GM21515 (cell line): ENCODE data around the gene CELA3B.
"Not testable (repeated sequence)": the region's sequence is repeated elsewhere in the genome, so short reads cannot be mapped to it uniquely, and the experiment has no call there.

Experiments used
- ATAC-seq: cut with Tn5 transposase; IDR thresholded peaks from one replicate; pipeline ENCODE4 v1.9.1; 2021; ENCODE audit not compliant: unreplicated experiment

The CELA3B gene, protein sequence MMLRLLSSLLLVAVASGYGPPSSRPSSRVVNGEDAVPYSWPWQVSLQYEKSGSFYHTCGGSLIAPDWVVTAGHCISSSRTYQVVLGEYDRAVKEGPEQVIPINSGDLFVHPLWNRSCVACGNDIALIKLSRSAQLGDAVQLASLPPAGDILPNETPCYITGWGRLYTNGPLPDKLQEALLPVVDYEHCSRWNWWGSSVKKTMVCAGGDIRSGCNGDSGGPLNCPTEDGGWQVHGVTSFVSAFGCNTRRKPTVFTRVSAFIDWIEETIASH

DNA sequence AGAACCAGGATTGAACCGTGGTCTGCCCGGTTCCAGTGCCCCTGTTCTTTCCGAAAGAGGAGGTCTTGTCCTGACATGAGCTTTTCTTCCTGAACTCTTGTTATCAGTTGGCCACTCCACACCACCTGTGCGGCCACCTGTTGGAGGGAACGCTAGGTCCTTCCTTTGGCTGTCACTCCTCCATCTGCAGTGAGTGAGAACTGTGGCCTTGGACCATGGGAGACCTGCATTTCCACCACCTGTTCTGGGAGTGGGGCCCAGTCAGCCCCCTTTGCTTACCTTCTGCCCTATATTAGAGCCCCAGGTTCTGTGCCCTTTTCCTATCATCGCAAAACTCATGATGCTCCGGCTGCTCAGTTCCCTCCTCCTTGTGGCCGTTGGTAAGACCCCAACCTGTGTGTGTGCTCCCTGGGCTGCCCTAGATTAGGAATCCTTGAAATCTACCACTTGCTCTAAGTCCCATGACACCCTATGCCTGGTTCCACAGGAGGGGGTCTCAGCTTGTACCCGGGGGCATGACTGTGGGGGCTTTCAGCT lies at the start of gene CELA3B:
Gene CELA3B, plus strand, starts transcription at position 320 of the 537 bp plus-strand sequence. Its CDS starts 18 bp downstream, at position 338.
- ATAC-seq: not testable (repeated sequence)

- no peak for ATAC-seq
These were observed 49.1 kb upstream of the CELA3B start for GRCh38 chr1:21927533-21928237.

DNA sequence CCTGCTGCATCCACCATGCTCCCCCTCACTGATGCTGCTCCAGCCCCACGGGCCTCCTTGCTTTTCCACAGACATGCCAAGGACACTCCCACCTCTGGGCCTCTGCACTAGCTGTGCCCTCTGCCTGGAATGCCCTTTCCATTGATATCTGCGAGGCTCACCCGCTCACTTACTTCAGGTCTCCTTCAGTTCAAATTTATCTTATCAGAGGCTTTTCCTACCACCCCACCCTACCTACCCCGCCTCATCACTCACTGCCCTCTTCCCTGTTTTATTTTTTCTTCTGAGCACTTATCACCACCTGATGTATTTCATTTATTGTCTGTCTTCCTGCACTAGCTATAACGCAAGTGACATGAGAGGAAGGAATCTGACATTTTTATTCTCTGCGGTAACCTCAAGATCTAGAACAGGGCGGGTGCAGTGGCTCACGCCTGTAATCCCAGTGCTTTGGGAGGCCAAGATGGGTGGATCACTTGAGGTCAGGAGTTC lies 46.7 kb upstream of the CELA3B start:
- no peak for ATAC-seq

DNA sequence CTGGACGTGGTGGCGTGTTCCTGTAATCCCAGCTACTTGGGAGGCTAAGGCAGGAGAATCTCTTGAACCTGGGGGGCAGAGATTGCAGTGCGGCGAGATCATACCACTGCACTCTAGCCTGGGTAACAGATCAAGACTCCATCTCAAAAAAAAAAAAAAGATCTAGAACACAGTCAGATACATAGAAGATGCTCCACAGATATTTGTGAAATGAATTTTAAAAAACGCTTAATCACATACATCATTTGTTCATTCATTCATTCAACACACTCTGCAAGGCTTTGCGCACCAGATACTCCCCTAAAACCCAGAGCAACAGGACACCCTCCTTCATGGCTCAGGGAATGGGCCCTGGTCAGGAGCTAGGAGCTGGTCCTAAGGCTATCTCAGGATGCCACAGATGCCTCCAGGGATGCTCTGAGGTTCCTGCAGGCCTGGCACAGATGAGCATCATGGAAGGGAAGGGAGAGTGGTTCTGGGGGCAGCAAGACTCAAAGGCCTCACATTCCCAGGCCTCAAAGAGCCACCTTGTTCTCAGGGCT lies 46.1 kb upstream of the CELA3B start:
- no peak for ATAC-seq

- ATAC-seq: no peak
These were observed 45.4 kb upstream of the CELA3B start for GRCh38 chr1:21931171-21932093.

DNA sequence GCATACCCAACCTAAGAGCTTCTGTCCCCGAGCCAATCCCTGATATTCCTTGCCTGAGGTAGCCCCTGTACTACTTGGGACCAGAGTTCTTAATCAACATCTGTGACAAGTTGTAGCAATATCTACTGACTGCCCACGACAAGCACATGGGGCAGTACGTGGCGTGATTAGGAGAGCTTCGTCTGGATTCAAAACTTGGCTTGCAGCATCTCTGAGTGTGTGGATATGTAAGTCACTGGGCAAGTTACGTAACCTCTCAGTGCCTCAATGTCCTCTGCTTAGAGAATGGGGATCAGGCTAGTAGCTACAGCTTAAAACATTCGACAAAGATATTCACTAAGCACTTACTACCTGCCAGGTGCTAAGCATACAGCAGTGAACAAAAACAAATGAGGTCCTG lies 44.7 kb upstream of the CELA3B start:
- no peak for ATAC-seq

- no peak for ATAC-seq
These were observed 43.2 kb upstream of the CELA3B start for GRCh38 chr1:21933397-21934248.

GRCh38 chr1:21935393-21935804 lies 41.4 kb upstream of the CELA3B start:
- no peak for ATAC-seq

DNA sequence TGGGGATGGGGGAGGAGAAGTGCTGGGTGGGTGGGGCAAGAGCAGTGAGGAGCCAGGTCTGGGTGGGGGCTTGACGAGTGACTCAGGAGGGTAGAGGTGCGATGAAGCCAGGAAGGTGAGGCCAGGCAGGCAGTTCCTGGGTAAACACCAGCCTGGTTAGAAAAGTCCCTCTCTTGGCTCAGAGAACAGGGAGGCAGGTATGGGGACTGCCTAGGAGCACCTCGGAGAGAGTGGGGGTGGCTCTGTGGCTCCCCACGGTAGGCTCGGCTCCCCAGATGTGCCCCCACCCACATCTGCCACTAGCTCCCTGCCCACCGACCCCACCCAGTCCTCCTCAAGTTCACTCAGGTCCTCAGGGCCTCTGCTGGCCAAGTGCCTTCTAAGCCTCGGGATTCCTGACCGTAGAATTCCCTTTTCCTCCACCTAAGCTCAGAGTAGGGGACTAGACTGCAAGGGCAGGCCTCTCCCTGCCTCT lies 40.9 kb upstream of the CELA3B start:
- no peak for ATAC-seq

DNA sequence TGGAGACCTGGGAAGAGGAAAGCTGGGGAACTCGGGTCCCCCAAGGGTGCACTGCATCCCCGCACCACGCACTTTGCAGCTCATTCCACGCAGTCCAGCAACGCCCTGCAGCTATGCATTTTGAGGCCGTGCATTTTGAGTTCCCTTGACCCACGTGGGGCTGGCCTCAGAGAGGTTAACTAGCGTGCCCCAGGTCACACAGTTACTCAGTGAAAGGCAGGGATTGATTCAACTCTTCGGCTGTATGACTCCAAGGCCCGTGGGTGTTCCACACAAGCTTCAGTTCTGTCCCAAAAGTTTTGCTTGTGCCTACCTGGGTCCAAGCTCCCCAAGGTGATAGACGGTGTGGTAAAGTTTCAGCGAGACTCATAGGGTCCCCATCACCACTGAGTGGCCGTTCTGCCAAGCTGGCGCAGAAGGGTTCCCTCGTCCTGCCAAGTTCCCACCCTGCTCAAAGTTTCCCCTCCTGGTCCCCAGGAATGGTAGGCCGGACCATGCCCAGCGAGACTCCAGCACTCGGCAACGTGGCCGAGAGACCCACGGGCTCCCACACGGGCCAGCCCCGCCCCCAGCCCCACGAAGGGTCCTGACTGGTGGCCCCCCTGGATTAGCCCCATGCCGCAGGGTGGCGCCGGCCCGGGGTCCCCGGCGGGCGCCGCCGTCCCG lies 40.3 kb upstream of the CELA3B start:
- no peak for ATAC-seq

DNA sequence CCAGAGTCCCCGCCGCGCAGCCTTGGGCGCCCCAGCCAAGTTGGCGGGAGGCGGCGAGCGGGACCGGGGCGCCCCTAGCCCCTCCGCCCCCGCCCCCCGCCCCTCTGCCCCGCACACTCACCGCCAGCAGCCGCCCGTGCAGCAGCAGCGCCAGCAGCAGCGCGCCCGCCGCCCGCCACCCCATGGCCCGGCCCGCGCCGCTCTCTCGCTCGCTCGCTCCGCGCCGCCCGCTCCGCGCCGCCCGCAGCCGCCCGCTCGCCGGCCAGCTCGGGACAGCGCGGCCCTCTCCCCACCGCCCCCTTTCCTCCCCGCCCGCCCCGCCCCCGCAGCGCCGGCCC lies 39.8 kb upstream of the CELA3B start, which contains the start of gene HSPG2:
Gene HSPG2, minus strand, starts transcription at position 277 of the 338 bp plus-strand sequence. Its CDS starts 93 bp downstream, at position 184.
- peak; percentile 8 for ATAC-seq

- peak; percentile 55 for ATAC-seq
These were observed 39.3 kb upstream of the CELA3B start for GRCh38 chr1:21937372-21938121.

DNA sequence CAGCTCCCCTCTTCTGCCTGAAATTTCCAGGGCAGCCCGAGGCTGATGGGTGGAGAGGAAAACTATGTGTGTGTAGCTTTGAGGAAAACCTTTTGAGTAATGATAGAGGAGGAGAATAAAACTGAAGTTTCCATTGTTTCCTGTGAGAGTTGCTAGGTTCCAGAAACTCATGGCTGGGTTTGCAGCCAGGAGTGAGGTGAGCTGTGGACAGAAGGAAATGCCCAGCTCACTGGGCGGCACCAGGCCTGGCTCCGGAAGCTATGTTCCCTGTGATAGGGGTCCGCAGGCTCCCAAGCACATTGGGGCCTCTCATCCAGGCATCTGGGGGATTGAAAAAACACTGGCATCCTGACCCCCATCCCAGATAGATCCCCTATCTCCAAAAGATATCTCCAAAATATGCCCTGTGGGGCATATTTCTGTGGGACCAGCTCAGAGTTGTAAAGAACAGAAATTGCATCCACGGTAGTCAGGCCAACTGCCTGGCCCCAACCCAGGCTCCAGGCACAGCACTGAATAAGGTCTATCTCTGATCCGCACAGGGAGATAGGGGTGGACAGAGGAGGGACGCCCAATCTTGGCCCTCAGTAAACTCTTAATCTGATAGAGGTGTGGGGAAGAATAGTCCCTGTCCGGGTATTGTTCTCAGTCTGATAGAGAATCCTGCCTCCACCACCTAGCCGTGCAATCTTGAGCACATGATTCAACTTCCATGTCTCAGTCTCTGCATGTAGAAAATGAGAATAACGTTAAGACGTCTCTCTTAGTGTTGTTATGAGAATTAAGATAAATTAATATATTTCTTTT lies 37.9 kb upstream of the CELA3B start:
- ATAC-seq: no peak

DNA sequence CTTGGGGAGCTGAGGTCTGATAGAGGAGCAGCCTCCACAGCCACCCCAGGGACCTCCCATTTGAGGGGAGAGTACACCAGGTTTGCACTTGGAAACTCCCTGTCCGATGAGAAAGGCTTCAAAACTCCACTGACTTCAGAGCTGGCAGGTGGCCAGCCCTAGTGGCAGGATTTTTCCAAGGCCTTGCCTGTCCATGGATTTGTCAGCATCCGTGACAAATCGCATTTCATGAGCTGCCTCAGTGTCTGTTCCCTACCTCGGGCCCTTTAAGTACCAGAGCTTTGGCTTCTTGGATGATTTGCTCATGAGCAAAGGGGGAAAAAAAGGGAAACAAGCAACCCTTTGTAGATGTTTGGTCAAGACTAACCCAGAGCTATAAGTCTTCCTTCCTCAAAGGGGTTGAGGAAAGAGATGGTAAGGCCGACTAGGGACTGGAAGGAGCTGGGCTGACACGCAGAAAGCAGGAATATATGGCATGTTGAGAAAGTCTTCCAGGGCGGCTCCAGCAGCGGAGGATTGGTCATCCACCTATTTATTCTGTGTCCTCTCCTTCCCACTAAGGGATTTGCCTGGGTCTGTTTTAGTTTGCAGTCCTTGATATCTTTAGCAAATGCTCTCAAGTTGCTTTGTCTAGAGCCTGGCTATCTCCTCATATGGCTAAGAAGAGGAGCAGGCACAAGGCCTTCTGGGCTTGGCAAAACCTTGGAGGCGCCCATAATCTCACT lies 37.0 kb upstream of the CELA3B start:
- ATAC-seq: no peak

DNA sequence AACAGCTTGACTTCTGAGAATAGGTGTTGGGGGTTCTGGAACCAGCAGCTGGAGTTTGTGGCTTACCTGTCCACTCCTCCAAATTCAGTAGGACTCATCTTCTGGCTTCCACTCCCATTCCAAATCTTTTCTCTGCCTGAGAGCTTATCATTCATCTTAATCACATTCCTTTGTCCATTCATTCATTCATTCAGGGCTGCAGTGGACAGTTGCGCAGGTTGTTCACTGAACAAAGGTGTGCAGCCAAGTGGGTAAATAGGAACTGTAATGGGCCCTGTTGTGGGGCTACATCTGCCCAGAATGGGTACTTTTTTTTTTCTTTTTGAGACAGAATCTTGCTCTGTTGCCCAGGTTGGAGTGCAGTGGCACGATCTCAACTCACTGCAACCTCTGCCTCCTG lies 36.3 kb upstream of the CELA3B start:
- no peak for ATAC-seq

GRCh38 chr1:21941370-21941769 lies 35.5 kb upstream of the CELA3B start:
- no peak for ATAC-seq

- no peak for ATAC-seq
These were observed 34.4 kb upstream of the CELA3B start for GRCh38 chr1:21942464-21942863.
